ENCODE measurements around the gene DAW1. TPM values are rescaled to one million over a fixed set of nuclear protein-coding genes. Genes with fewer than 3 reads are reported as not detected.

Gene DAW1
- total RNA-seq, result not detected

GRCh38 chr2:227871375-227871791, at the start of gene DAW1:
Gene DAW1, plus strand, starts transcription at chr2:227871631. Its CDS starts 59 bp downstream, at chr2:227871690.
- Histone ChIP-seq H3K9me3 (no peaks in the 10 kb centered on the region), H3K4me3 (peak within 1 kb of the TSS; percentile 22 to 61 (median 30)), H3K27ac (no peak within 1 kb of the TSS), H3K4me1 (no peaks in the 10 kb centered on the region), H3K27me3 (peaks cover 0 to 14% of the 10 kb centered on the region in 2 donors), H3K36me3 (no peaks in the 10 kb centered on the region)
- intact Hi-C loops (cut with DNase I; ENCODE audit: low total_unique reads), result no loop called here
- DNase-seq (ENCODE audit: low spot score in 2 of 2), result no peak
- TF ChIP-seq CTCF (IDR thresholded peaks at IDR 0.05), result no peak
- TF ChIP-seq POLR2A (IDR thresholded peaks at IDR 0.05), result no peak
- TF ChIP-seq POLR2AphosphoS5 (IDR thresholded peaks at IDR 0.05), result no peak

- Histone ChIP-seq H3K36me3 (no peaks in the 10 kb centered on the region), H3K27ac (no peak overlapping the region), H3K4me3 (no peak overlapping the region), H3K27me3 (no peaks in the 10 kb centered on the region), H3K4me1 (peaks cover 0 to 7% of the 10 kb centered on the region in 2 donors), H3K9me3 (no peaks in the 10 kb centered on the region)
- intact Hi-C loops (cut with DNase I; ENCODE audit: low total_unique reads), result no loop called here
- no peak for TF ChIP-seq CTCF (IDR thresholded peaks at IDR 0.05)
- TF ChIP-seq POLR2AphosphoS5 (IDR thresholded peaks at IDR 0.05), result no peak
- no peak for TF ChIP-seq POLR2A (IDR thresholded peaks at IDR 0.05)
- DNase-seq (ENCODE audit: low spot score in 2 of 2), result no peak
Measured at GRCh38 chr2:227822416-227823003, 48.9 kb upstream of the DAW1 start.

- intact Hi-C loops (cut with DNase I; ENCODE audit: low total_unique reads), result no loop called here
Measured at GRCh38 chr2:227823922-227824321, 47.5 kb upstream of the DAW1 start.

GRCh38 chr2:227824711-227825110, 46.7 kb upstream of the DAW1 start:
- H3K9me3 ChIP-seq, result no peaks in the 10 kb centered on the region
- intact Hi-C loops (cut with DNase I; ENCODE audit: low total_unique reads), result no loop called here
- no peak overlapping the region for H3K4me3 ChIP-seq
- TF ChIP-seq CTCF (IDR thresholded peaks at IDR 0.05) (no peak), POLR2AphosphoS5 (IDR thresholded peaks at IDR 0.05) (no peak), POLR2A (IDR thresholded peaks at IDR 0.05) (no peak)
- no peaks in the 10 kb centered on the region for H3K27me3 ChIP-seq
- no peaks in the 10 kb centered on the region for H3K4me1 ChIP-seq
- H3K27ac ChIP-seq, result no peak overlapping the region
- no peak for DNase-seq (ENCODE audit: low spot score in 2 of 2)
- H3K36me3 ChIP-seq, result no peaks in the 10 kb centered on the region

More at GRCh38 chr2:227823922-227824321, 47.5 kb upstream of the DAW1 start:
- Histone ChIP-seq H3K4me3 (no peak overlapping the region), H3K27me3 (no peaks in the 10 kb centered on the region), H3K4me1 (no peaks in the 10 kb centered on the region), H3K9me3 (no peaks in the 10 kb centered on the region), H3K36me3 (no peaks in the 10 kb centered on the region), H3K27ac (no peak overlapping the region)
- no peak for DNase-seq (ENCODE audit: low spot score in 2 of 2)
- no peak for TF ChIP-seq POLR2AphosphoS5 (IDR thresholded peaks at IDR 0.05)

- H3K9me3 ChIP-seq, result no peaks in the 10 kb centered on the region
- DNase-seq (ENCODE audit: low spot score in 2 of 2), result peak in 1 of 2 donors; percentile 61
- peak overlapping the region in 1 of 2 donors; percentile 40 for H3K27ac ChIP-seq
- H3K4me1 ChIP-seq, result no peaks in the 10 kb centered on the region
- peak in 2 of 3 donors; percentile 12 to 16 for TF ChIP-seq POLR2AphosphoS5 (IDR thresholded peaks at IDR 0.05)
- TF ChIP-seq POLR2A (IDR thresholded peaks at IDR 0.05), result no peak
- H3K36me3 ChIP-seq, result no peaks in the 10 kb centered on the region
- H3K27me3 ChIP-seq, result no peaks in the 10 kb centered on the region
- H3K4me3 ChIP-seq, result peak overlapping the region in 2 of 3 donors; percentile 11 to 37
- intact Hi-C loops (cut with DNase I; ENCODE audit: low total_unique reads), result no loop called here
Measured at GRCh38 chr2:227826019-227826521, 45.4 kb upstream of the DAW1 start.

GRCh38 chr2:227826563-227826962, 44.9 kb upstream of the DAW1 start:
- Histone ChIP-seq H3K27me3 (no peaks in the 10 kb centered on the region), H3K9me3 (no peaks in the 10 kb centered on the region), H3K4me3 (no peak overlapping the region), H3K27ac (peak overlapping the region in 1 of 2 donors; percentile 40), H3K4me1 (no peaks in the 10 kb centered on the region), H3K36me3 (no peaks in the 10 kb centered on the region)
- TF ChIP-seq POLR2AphosphoS5 (IDR thresholded peaks at IDR 0.05) (no peak), POLR2A (IDR thresholded peaks at IDR 0.05) (no peak), CTCF (IDR thresholded peaks at IDR 0.05) (no peak)
- no peak for DNase-seq (ENCODE audit: low spot score in 2 of 2)
- intact Hi-C loops (cut with DNase I; ENCODE audit: low total_unique reads), result no loop called here
